ENCODE results near the gene SLC39A13. TPM values are rescaled to one million over a fixed set of nuclear protein-coding genes. Genes with fewer than 3 reads are reported as not detected.
A peak's percentile ranks its signal among the peaks of the same experiment; 100 is the strongest.

SLC39A13 gene
- total RNA-seq, 1 donor from 2014 or later: 36.0 TPM

- peaks cover 13% of the 10 kb centered on the region for H3K4me1 Mint-ChIP-seq
- no peaks in the 10 kb centered on the region for H3K27me3 Mint-ChIP-seq (ENCODE audit: low read depth)
- no peaks in the 10 kb centered on the region for H3K36me3 Mint-ChIP-seq (ENCODE audit: low read depth)
- H3K27ac Mint-ChIP-seq (ENCODE audit: unreplicated experiment): no peak overlapping the region
- DNase-seq (ENCODE audit: low read depth, low spot score): no peak
- TF ChIP-seq CTCF (conservative IDR thresholded peaks at IDR 0.05): no peak
- no peaks in the 10 kb centered on the region for H3K9me3 Mint-ChIP-seq
- H3K4me3 Mint-ChIP-seq: no peak overlapping the region
Observed at GRCh38 chr11:47430524-47430923, 22.1 kb downstream of the SLC39A13 start.

- peaks cover 3% of the 10 kb centered on the region for H3K4me1 Mint-ChIP-seq
- H3K9me3 Mint-ChIP-seq: no peaks in the 10 kb centered on the region
- no peaks in the 10 kb centered on the region for H3K27me3 Mint-ChIP-seq (ENCODE audit: low read depth)
- peak overlapping the region; percentile 50 for H3K27ac Mint-ChIP-seq (ENCODE audit: unreplicated experiment)
- no peak overlapping the region for H3K4me3 Mint-ChIP-seq
- TF ChIP-seq CTCF (conservative IDR thresholded peaks at IDR 0.05): no peak
- no peaks in the 10 kb centered on the region for H3K36me3 Mint-ChIP-seq (ENCODE audit: low read depth)
- no peak for DNase-seq (ENCODE audit: low read depth, low spot score)
Observed at GRCh38 chr11:47431356-47432083, 23.1 kb downstream of the SLC39A13 start.

GRCh38 chr11:47433157-47433556, 24.8 kb downstream of the SLC39A13 start:
- Mint-ChIP-seq H3K9me3 (no peaks in the 10 kb centered on the region), H3K4me3 (no peak overlapping the region), H3K36me3 (ENCODE audit: low read depth) (no peaks in the 10 kb centered on the region), H3K27ac (ENCODE audit: unreplicated experiment) (no peak overlapping the region), H3K27me3 (ENCODE audit: low read depth) (no peaks in the 10 kb centered on the region), H3K4me1 (no peaks in the 10 kb centered on the region)
- TF ChIP-seq CTCF (conservative IDR thresholded peaks at IDR 0.05): no peak
- DNase-seq (ENCODE audit: low read depth, low spot score): no peak

GRCh38 chr11:47434011-47434786, 25.8 kb downstream of the SLC39A13 start:
- H3K4me3 Mint-ChIP-seq: no peak overlapping the region
- H3K9me3 Mint-ChIP-seq: no peaks in the 10 kb centered on the region
- no peak overlapping the region for H3K27ac Mint-ChIP-seq (ENCODE audit: unreplicated experiment)
- TF ChIP-seq CTCF (conservative IDR thresholded peaks at IDR 0.05): no peak
- no peaks in the 10 kb centered on the region for H3K4me1 Mint-ChIP-seq
- H3K36me3 Mint-ChIP-seq (ENCODE audit: low read depth): no peaks in the 10 kb centered on the region
- DNase-seq (ENCODE audit: low read depth, low spot score): no peak
- no peaks in the 10 kb centered on the region for H3K27me3 Mint-ChIP-seq (ENCODE audit: low read depth)

GRCh38 chr11:47435687-47436086, 27.3 kb downstream of the SLC39A13 start:
- Mint-ChIP-seq H3K27ac (ENCODE audit: unreplicated experiment) (peak overlapping the region; percentile 35), H3K9me3 (no peaks in the 10 kb centered on the region), H3K4me3 (no peak overlapping the region), H3K4me1 (no peaks in the 10 kb centered on the region), H3K27me3 (ENCODE audit: low read depth) (no peaks in the 10 kb centered on the region), H3K36me3 (ENCODE audit: low read depth) (no peaks in the 10 kb centered on the region)
- no peak for TF ChIP-seq CTCF (conservative IDR thresholded peaks at IDR 0.05)
- DNase-seq (ENCODE audit: low read depth, low spot score): no peak
